Skeletal muscle cell (primary cell): ENCODE data around the gene KCNMA1.
A peak's percentile ranks its signal among the peaks of the same experiment; 100 is the strongest.

Experiments
- DNase-seq: peaks from one replicate; pipeline ENCODE4 v3.0.0-alpha.2; 2010; ENCODE audit warnings: low read depth
- H3K4me3 ChIP-seq: 2 replicates; pipeline ENCODE4 v1.5.1; 2011; ENCODE audit warnings: low read depth, mild to moderate bottlenecking, control low read depth, low read length, moderate library complexity

Gene KCNMA1

DNA sequence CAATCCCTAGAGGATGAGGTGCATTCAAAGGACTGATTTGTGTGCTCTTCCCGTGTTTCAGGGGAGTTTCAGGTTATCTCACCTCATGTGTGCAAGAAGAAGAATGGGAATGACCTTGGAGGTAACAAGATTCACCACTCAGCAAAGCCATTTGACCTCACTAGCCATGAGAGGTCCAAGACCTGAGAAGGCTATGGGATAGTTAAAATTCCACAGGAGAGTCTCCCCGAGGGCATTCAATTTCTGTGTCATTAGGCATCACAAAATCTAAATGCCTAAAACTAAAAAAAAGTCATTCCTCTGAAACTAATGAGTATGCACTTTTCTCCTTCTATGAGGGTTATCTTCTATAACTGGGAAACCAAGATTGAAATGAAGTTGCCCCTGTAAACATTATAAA, 433.4 kb downstream of the KCNMA1 start:
- no peak for DNase-seq
- no peak overlapping the region for H3K4me3 ChIP-seq

DNA sequence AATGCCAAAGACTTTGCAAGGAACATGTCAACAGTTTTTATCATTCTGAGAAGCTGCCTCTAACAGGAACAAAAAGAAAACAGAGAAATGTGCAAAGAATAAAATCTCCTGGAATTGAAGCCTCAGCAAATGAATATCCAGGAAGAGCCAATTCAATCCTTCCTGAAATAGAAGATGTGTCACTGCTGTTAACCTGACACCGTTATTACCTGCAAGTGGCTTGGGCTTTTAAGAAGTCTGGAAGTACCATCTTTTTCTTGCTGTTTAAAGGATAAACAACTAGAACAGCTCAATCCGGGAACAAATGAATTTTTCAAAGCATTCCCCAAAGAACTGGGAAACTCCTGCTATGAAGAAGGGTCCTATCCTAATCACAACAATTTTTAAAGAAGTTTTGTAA, 434.8 kb downstream of the KCNMA1 start:
- H3K4me3 ChIP-seq: no peak overlapping the region
- DNase-seq: no peak

DNA sequence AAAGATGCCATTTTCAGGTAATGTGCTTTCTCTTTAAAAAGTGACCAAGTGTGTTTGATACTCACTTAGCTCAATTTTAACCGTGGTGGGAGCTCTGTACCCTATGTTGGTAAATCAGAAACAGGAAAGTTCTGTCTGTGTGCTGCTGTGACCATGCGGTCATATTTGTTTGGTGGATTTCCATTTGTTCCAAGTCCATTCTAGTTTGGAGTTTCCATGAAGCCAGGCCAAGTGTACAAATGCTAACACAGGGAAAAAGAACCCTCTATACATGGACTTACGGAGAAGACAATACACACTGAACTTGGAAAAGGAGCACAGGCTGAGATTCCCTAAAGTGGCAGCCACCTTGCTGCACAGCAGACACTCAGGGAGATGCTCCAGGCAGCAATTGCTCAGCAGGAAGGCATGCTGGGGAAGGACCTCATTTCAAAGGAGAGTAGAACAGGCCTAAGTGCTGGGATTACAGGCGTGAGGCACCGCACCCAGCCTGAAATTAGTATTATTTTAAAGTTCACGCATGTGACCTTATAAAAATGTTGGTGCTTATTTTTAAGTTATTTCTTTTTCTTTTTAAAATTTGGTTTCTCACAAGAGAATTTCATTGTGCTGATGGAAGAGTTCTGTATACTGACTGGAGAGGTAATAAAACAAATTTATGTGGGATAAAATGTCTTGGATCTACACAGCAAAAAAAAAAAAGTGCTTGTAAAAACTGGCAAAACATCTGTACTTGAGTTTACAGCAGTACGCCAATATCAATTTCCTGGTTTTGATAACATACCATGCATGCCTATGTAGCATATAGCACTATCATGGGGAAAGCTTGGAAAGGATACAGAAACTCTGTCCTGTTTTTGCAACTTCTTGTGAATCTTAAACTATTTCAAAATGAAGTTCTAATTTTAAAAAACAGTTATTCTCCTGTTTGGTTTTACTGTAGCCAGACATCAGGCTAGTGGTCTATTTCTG, 436.2 kb downstream of the KCNMA1 start:
- no peak for DNase-seq
- H3K4me3 ChIP-seq: no peak overlapping the region

DNA sequence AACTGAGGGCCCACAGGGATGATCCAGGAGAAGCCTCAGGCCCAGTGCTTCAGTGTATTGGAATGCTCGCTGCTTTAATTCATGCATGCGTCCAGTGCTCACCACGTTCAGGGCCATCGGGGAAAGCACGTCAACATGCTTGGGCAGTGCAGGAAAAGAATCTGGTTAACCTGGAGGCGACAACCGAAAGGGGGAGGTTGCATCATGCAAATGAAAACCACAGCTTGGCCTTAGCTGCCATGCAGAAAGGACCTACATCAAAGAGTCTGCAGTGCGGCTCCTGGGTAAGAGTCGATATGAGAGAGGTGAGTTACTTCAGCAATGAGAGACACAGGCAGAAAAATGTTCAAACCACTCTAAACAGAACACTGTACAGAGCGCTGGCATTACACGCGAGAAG, 440.1 kb downstream of the KCNMA1 start:
- DNase-seq: no peak
- no peak overlapping the region for H3K4me3 ChIP-seq

DNA sequence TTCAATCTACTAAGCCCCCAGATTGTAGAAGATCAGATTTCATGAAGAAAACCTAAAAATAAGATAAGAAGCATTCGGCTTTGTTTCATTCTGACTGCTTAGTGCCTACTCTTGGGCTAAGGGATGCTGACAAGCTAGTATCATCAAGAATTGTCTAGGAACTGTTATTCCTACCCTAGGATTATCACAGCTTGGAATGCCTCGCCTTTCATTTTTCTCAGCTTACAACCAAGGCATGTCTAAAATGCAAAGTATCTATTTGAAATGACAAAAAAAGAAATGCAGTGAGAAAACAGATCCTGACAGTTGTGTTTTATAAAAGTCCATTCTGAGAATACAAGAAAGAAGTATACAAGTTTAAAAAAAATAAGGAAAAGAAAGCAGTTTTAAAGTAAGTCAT, 441.0 kb downstream of the KCNMA1 start:
- H3K4me3 ChIP-seq: no peak overlapping the region
- no peak for DNase-seq

DNA sequence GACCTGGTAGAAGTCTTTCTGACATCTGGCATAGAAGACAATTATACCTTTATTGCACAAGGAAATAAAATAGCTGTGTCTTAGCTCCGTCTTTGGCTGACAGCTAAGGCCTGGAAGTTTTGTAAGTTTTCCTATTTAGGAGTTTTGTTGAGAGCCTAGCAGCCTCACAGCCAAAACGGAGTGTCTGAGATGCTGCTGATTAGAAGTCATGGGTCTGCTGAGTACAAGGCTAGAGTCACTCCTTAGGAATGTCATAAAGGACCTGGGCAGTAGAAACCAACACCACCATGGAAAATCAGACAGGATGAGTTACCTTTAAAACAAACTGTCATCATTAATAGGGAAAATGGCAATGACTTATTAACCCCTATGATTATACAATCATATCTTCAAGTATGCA, 442.5 kb downstream of the KCNMA1 start:
- DNase-seq: peak; percentile 65
- H3K4me3 ChIP-seq: no peak overlapping the region

DNA sequence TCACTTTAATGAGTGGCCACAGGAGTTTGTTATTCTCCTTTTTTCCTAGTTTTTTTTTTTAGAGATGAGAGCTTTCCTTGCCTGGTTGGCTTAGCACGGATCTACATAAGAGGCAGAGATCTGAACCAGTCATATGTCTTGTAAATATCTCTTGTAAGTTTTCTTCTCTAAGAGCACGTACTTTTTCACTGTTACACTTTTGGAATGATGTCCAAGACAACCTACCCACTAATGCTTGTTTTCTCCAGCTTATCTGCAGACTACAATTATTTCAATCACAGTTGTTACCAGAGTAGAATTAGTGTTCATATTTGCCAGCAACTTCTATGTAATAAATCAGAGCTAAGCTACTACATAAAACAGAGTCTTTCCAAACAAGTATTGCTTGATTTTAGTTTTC, 444.6 kb downstream of the KCNMA1 start:
- no peak for DNase-seq
- H3K4me3 ChIP-seq: no peak overlapping the region

DNA sequence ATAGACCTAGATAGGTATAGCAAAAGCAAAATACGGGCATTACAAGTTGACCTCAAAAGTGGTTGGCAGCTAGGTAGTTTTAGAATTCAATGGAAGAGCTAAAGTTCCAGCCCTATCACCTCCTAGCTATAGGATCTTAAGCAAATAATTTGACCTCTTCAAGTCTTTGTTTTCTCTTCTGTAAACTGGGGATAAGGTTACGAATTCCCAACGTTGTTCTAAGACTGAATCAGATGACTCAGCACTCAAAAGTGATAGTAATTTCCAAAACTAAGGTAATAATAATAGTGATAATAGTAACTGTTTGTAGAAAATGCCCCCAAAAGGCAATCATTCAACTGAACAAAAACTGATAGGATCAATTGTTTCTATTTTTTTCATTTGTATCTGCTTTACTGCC, 445.2 kb downstream of the KCNMA1 start:
- H3K4me3 ChIP-seq: no peak overlapping the region
- DNase-seq: no peak

DNA sequence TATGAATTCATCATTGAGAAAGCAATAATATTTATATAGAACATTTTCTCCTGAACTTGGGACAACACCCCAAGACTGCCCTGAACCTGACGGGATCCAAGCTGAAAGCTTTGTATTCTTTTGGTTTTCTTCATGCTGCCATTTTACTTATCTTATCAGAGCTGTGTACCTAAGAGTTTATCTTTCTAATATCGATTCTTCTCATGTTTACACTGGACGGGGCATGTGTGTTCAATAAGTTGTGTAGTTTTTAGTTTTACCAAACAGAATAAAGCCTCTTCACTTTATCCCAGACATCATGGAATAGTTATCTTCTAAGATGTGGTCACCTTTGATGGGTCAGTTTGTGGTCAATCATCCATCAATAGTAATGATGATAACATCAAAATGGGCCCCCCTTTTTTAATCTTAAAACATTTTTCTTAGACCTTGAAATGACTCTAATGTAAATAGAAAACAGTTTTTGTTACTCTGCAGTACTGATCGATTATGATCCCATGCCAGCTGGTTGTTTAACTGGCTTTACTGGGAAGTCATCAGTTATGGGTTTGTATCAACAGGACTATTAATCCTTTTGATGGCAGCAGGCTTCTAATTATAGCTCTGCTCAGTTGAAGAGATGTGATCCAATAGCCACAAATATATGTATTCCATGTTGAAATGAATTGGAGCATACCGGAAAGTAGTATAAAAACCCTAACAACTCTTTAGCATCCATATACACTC, 446.1 kb downstream of the KCNMA1 start:
- no peak for DNase-seq
- no peak overlapping the region for H3K4me3 ChIP-seq

DNA sequence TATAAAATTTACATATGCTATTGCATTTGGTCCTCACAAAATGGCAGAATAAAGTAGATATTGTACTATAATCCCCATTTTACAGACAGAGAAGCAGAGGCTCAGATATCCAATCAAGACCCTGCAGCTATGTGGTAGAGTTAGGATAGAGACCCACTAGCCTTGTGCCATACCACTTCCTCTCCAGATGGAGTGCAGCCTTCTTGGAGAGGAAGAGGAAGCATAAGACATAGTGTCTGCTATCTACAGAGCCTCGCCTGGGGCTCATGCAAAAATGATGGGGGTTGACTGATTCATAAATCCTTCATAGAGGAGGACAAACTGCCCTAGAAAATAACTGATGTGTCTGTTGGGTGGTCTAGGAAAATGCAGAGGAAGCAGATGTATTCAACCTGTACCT, 447.3 kb downstream of the KCNMA1 start:
- H3K4me3 ChIP-seq: no peak overlapping the region
- no peak for DNase-seq

DNA sequence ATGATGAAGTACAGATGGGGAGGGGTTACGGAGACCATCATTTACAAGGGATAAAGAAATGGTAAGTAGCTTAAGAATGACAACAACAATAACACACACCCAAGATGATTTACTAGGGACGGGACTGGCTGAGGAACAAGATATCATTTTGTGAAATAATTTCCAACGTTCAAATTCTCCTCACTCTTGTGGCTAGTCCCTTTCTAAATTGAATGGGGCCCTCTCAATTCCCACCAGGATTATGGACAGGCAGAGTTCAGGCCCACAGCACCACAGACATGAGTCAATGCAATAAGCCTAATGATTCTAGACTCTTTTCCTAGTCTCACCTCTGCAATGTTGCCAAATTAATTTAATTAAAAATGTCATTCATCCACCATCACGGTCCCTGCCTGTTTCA, 448.1 kb downstream of the KCNMA1 start:
- DNase-seq: no peak
- H3K4me3 ChIP-seq: no peak overlapping the region

DNA sequence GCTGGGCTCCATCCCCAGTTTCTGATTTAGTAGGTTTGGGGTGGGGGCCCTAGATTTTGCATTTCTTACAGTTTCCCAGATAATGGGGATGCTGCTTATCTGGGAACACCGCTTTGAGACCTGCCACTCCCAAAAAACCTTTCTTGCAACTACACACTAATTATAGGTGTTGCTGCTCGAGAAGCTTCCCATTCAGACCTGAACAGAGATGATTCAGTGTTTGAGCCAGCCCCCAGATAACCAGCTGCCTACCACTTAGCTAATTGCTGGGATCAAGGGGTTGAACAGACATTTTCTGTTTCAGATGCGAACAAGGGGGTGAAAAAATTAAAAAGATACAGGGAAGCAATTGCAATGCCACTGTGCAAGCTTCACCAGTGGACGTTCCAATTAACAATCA, 448.5 kb downstream of the KCNMA1 start:
- no peak overlapping the region for H3K4me3 ChIP-seq
- DNase-seq: no peak

DNA sequence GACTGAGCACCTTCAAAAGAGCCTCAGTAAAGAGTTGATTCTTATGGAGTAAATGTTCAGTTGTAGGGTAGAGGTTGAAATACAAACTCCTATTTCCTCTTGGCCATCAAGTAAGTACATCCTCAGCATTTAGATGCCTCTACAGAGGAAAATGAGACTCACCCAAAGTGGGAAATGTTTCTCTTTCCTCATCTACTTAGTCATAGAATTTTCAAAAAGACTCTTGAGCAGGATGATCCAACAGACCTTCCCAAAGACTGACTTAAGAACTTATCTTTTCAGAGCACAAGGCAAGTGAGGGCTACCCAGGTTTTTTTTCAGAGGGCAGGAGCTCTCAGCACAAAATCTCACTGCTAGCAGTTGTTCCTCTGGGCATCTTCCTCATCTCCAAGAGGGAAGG, 449.1 kb downstream of the KCNMA1 start:
- no peak overlapping the region for H3K4me3 ChIP-seq
- DNase-seq: no peak

DNA sequence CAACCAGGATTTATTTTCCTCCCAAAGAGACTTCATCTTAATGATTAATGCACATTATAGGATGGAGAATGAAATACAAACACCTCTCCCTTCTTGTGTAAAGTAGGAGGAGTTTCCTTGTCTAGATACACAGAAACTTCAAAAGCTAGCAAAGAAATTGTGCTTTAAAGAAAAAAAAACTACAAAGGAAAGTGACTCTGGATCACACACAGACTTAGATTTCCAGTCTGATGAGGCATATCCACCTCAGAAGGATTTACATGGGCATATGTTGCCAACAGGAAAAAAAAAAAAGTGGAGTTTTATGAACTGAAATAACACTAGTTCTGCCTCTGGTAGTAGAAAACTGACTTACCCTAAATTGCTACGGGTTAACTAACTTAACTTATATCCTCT, 449.6 kb downstream of the KCNMA1 start:
- no peak for DNase-seq
- no peak overlapping the region for H3K4me3 ChIP-seq

DNA sequence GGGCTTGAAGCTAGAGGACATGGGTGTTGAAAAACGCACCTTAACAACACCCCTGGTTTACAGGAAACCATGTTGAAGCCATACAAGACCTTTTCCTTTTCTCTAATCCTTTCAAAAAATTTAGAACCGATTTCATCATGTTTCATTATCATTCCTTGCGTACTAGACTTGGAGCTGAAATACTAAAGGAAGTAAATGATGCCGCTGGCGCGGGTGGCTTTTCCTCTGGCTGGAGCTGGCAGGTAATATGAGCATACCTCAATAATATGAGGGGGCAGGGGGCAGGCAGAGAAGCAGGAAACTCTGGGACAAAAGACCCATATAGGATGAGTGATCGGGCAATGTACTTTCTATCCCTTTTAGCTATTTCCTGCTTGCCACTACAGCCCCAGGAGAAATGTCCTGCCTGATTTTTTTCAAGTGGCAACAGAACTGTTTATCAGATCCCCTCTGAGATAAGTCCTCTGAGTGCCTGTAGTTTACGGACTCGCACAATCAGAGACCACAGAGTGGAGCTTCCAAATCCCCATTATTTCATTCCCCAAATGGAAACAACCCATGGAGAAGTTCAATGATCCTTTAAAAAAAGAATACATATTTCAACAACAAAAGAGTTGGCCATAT, 450.1 kb downstream of the KCNMA1 start:
- no peak for DNase-seq
- no peak overlapping the region for H3K4me3 ChIP-seq

DNA sequence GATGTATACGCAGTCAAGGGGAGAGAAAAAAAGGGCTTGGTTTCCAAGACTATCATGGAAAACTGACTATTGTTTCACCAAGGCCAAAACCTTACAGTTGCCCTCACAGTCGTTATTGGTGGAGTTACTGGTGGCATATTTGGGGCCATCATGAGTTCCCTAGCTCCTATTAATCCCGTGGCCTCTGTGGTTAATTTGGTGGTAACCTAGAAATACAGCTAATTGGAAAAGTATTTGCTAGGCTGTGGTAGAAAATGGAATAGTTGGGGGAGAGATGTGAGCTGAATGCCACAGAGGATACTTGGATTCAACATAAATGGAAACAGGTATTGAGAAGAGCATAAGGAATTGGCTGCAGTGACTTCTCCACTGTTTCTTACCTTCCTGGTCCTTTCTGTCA, 450.7 kb downstream of the KCNMA1 start:
- DNase-seq: no peak
- H3K4me3 ChIP-seq: no peak overlapping the region

DNA sequence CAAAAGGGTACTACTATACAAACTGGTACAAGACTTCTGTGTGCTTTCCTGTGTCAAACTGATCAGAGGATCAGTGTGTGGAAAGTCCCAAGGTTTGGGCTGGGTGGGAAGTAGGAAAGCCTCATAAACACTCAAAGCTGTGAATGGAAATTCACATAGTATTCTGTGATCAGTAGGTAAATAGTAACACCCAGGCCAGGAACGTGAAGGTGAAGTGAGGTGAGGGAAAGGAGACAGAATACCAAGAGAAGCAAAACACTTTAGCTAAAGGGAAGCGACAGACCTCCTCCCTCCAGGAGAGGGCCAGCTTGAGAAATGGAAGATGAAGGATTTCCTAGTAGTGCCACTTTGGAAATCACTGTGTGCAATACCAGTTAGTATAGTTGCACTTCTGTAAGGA, 451.9 kb downstream of the KCNMA1 start:
- DNase-seq: no peak
- no peak overlapping the region for H3K4me3 ChIP-seq

DNA sequence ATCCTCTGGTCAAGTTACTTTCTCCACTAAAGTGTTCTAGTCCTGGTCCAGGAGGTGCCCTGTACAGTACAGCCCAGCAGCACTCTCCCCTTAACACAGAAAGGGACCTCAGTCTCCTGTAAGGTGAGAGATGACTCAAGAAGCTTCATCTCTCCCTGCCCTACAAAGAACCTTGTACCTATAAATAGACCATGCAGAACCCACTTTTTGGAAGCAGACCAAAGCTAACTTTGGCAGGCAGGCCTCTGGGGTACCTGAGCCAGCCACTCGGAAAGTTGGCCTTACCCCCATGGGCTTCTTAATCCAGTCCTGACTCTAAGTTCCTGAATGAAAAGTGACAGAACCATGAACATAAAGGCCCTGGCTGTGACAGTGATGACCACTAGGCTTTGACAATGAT, 454.8 kb downstream of the KCNMA1 start:
- no peak overlapping the region for H3K4me3 ChIP-seq
- DNase-seq: no peak

DNA sequence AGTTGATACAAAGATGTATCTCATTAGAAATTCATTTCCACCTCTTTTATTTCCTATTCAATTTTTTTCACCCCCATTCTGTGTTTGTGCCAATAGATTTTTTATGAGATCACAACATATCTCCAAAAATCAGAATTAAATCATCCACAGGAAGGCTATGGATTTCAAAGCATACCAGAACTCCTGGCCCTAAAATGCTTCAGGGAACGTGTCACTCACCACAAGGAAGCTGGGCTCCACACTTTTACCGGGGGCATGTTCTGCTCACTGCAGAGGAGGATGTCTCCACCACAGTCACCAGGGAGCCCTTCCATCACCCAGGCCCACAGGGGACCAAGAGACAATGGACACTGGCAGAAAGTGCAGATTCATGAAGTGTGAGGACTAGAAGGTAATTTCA, 456.8 kb downstream of the KCNMA1 start:
- no peak for DNase-seq
- H3K4me3 ChIP-seq: no peak overlapping the region

DNA sequence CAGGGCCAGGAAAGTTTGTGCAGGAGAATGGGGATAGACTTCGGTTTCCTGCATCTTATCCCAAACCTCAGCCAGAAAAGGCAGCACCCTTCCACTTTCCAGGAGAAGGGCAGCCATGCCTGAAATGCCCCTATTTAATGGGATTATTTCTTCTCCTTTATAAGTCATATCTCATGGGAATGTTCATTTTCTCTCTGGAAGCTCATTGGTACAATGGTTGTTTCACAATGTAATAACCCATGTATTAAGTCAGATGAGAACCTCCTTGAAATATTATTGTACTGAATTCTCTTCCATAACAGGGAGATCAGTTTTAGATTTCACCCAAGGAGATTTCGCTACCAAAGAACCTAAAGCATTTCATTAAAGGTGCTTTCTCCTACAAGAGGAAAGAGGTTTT, 457.5 kb downstream of the KCNMA1 start:
- DNase-seq: no peak
- H3K4me3 ChIP-seq: no peak overlapping the region
